Measurements from ENCODE around the gene COL21A1. TPM values are rescaled to one million over a fixed set of nuclear protein-coding genes. Genes with fewer than 3 reads are reported as not detected.

COL21A1 gene
- total and polyA plus RNA-seq, 2 of the 4 experiments (the other 2 are of a cell fraction): 0.05 TPM; not detected in 1

- dilution Hi-C loops (cut with HindIII; ENCODE audit: low sequenced_read_pairs, unreplicated experiment): no loop called here
Observed at GRCh38 chr6:56193846-56194245, 53.5 kb downstream of the COL21A1 start.

More at GRCh38 chr6:56193846-56194245, 53.5 kb downstream of the COL21A1 start:
- ChIA-PET POLR2A (ENCODE audit: unreplicated experiment) (no interaction called here), CTCF (no interaction called here)
- H4K8ac ChIP-seq (ENCODE audit: low read depth in 2 of 2, low read length in 2 of 2): no peak overlapping the region
- no peak overlapping the region for H3K9ac ChIP-seq (ENCODE audit: low read depth, low read length)
- H2BK120ac ChIP-seq (ENCODE audit: low read depth, low read length): no peak overlapping the region
- H2BK15ac ChIP-seq (ENCODE audit: low read depth, low read length): no peak overlapping the region
- TF ChIP-seq RCOR1 (IDR thresholded peaks at IDR 0.05; ENCODE audit: insufficient replicate concordance, low read length) (no peak), RAD21 (IDR thresholded peaks at IDR 0.05; ENCODE audit: low read length) (no peak), ELK1 (IDR thresholded peaks at IDR 0.05; ENCODE audit: borderline replicate concordance, low read depth, low read length) (no peak), SMC3 (IDR thresholded peaks at IDR 0.05; ENCODE audit: low read depth, low read length) (no peak), FOS (IDR thresholded peaks at IDR 0.05; ENCODE audit: low read depth, low read length) (no peak), MXI1 (IDR thresholded peaks at IDR 0.05; ENCODE audit: borderline replicate concordance, low read depth, low read length) (no peak), CHD1 (IDR thresholded peaks at IDR 0.05; ENCODE audit: low read depth, low read length) (no peak), USF2 (IDR thresholded peaks at IDR 0.05; ENCODE audit: low read depth, low read length) (no peak)
- H2AK9ac ChIP-seq (replicated peaks; ENCODE audit: low read depth, low read length, poor library complexity): no peak overlapping the region
- no peak for DNase-seq
- no peaks in the 10 kb centered on the region for H3K9me3 ChIP-seq (ENCODE audit: control insufficient read depth, insufficient read depth, low read length)
- H2BK5ac ChIP-seq (ENCODE audit: low read depth, low read length, poor library complexity, severe bottlenecking): no peak overlapping the region
- no peak overlapping the region for H3K23ac ChIP-seq (ENCODE audit: low read depth, low read length)
- intact Hi-C loops (cut with micrococcal nuclease) (no loop called here), in situ Hi-C loops (cut with MboI; ENCODE audit: low sequenced_read_pairs) (no loop called here)
- H3K14ac ChIP-seq (replicated peaks; ENCODE audit: low read depth, low read length): no peak overlapping the region
- H4K91ac ChIP-seq (ENCODE audit: insufficient read depth, low read depth, low read length): no peak overlapping the region
- H3K79me1 ChIP-seq (ENCODE audit: low read depth in 1 of 2, low read length in 2 of 2): no peaks in the 10 kb centered on the region
- no peak overlapping the region for H3K4me3 ChIP-seq (ENCODE audit: insufficient read depth, low read depth, low read length)
- H3K27me3 ChIP-seq (ENCODE audit: control insufficient read depth, insufficient read depth, low read length): no peaks in the 10 kb centered on the region
- H3K27ac ChIP-seq (ENCODE audit: insufficient read depth, low read length): no peak overlapping the region
- no peaks in the 10 kb centered on the region for H3K4me1 ChIP-seq (ENCODE audit: control insufficient read depth, insufficient read depth, low read length)
- no peak overlapping the region for H4K5ac ChIP-seq (ENCODE audit: low read depth, low read length)
- H3K4ac ChIP-seq (ENCODE audit: low read depth, low read length): no peak overlapping the region
- no peak overlapping the region for H3K56ac ChIP-seq (ENCODE audit: extremely low read depth, insufficient read depth, low read length)
- H4K20me1 ChIP-seq (ENCODE audit: insufficient read depth, low read length): no peaks in the 10 kb centered on the region
- H3K4me2 ChIP-seq (ENCODE audit: low read depth, low read length): no peak overlapping the region
- no peaks in the 10 kb centered on the region for H3K36me3 ChIP-seq (ENCODE audit: control insufficient read depth, insufficient read depth, low read length)
- no TSS peak for BruUV-seq (replicated peaks)
- no peak overlapping the region for H2AK5ac ChIP-seq (ENCODE audit: low read depth, low read length)
- H2AFZ ChIP-seq (replicated peaks; ENCODE audit: low read length, poor library complexity): no peak overlapping the region
- WGBS, 2 experiments (ENCODE audit: extremely low coverage in 2 of 2, insufficient read length in 1 of 2): no CpG with 5 or more reads among the region's 5 CpGs
- ATAC-seq (ENCODE audit: low read depth): no peak
- no peaks in the 10 kb centered on the region for H3K9me1 ChIP-seq (ENCODE audit: insufficient read depth, low read length)
- H3K18ac ChIP-seq (ENCODE audit: low read depth, low read length): no peak overlapping the region
- H2BK20ac ChIP-seq (ENCODE audit: low read depth, low read length): no peak overlapping the region

Measured in IMR-90 (cell line).